Measurements from ENCODE around the gene ARL3. TPM values are rescaled to one million over a fixed set of nuclear protein-coding genes. Genes with fewer than 3 reads are reported as not detected.
"Not testable (repeated sequence)": the region's sequence is repeated elsewhere in the genome, so short reads cannot be mapped to it uniquely, and the experiment has no call there.

ARL3 gene
- total and polyA plus RNA-seq, 2 experiments from 2014 or later: 8.5 to 22.6 TPM

GRCh38 chr10:102716900-102717565 lies 2.8 kb upstream of the ARL3 start:
- H3K27ac Mint-ChIP-seq; H3K27me3 Mint-ChIP-seq (ENCODE audit: insufficient read depth, low read depth, poor library complexity); H3K27me3 ChIP-seq (ENCODE audit: insufficient read depth); H3K9me2 ChIP-seq (ENCODE audit: insufficient read depth); H3K9me3 Mint-ChIP-seq; ATAC-seq; H3K4me3 ChIP-seq; H3F3A ChIP-seq (replicated peaks; ENCODE audit: low read depth); DNase-seq (ENCODE audit: low spot score); H2AFZ ChIP-seq: not testable (repeated sequence)
- Histone ChIP-seq H3K4me2 (peak overlapping the region; percentile 27), H3K79me2 (replicated peaks; ENCODE audit: insufficient read depth) (peaks cover 84% of the 10 kb centered on the region), H3K27ac (ENCODE audit: low read depth) (peak overlapping the region; percentile 59), H4K20me1 (replicated peaks; ENCODE audit: insufficient read depth) (peaks cover 27% of the 10 kb centered on the region), H3K4me1 (ENCODE audit: insufficient read depth) (peaks cover 42% of the 10 kb centered on the region), H3K36me3 (ENCODE audit: insufficient read depth) (peaks cover 17% of the 10 kb centered on the region; the same call in 1 of the 2 replicates)
- peaks cover 33% of the 10 kb centered on the region for H3K36me3 Mint-ChIP-seq (ENCODE audit: low read depth)
- H3K4me3 Mint-ChIP-seq: peak overlapping the region; percentile 57; the same call in 2 of the 3 replicates
- peaks cover 55% of the 10 kb centered on the region for H3K4me1 Mint-ChIP-seq

GRCh38 chr10:102715880-102716279 lies 1.7 kb upstream of the ARL3 start:
- H4K20me1 ChIP-seq (replicated peaks; ENCODE audit: insufficient read depth): peaks cover 26% of the 10 kb centered on the region
- no peak overlapping the region for H2AFZ ChIP-seq
- peaks cover 87% of the 10 kb centered on the region for H3K79me2 ChIP-seq (replicated peaks; ENCODE audit: insufficient read depth)
- H3K9me3 Mint-ChIP-seq: no peaks in the 10 kb centered on the region
- H3K4me2 ChIP-seq: peak overlapping the region; percentile 93
- peaks cover 17% of the 10 kb centered on the region; the same call in 1 of the 2 replicates for H3K36me3 ChIP-seq (ENCODE audit: insufficient read depth)
- peaks cover 42% of the 10 kb centered on the region for H3K4me1 ChIP-seq (ENCODE audit: insufficient read depth)
- 0 out of 2 replicates have a peak overlapping the region, but pooled peaks have one; percentile 19 for H3K27ac ChIP-seq (ENCODE audit: low read depth)
- peak overlapping the region; percentile 98; the same call in 1 of the 2 replicates for H3K4me3 ChIP-seq
- H3K27ac Mint-ChIP-seq: no peak overlapping the region
- peaks cover 51% of the 10 kb centered on the region for H3K4me1 Mint-ChIP-seq
- no peaks in the 10 kb centered on the region for H3K27me3 ChIP-seq (ENCODE audit: insufficient read depth)
- H3K9me2 ChIP-seq (ENCODE audit: insufficient read depth): no peaks in the 10 kb centered on the region
- ATAC-seq (no peak), DNase-seq (ENCODE audit: low spot score) (no peak)
- H3F3A ChIP-seq (replicated peaks; ENCODE audit: low read depth): peaks cover 8% of the 10 kb centered on the region; the same call in 1 of the 2 replicates
- H3K36me3 Mint-ChIP-seq (ENCODE audit: low read depth): peaks cover 29% of the 10 kb centered on the region
- H3K4me3 Mint-ChIP-seq: peak overlapping the region; percentile 90
- peaks cover 2% of the 10 kb centered on the region for H3K27me3 Mint-ChIP-seq (ENCODE audit: insufficient read depth, low read depth, poor library complexity)
- TF ChIP-seq STAT1 (IDR thresholded peaks at IDR 0.05; ENCODE audit: unreplicated experiment): no peak
- no peak for TF ChIP-seq NANOG (IDR thresholded peaks at IDR 0.05; ENCODE audit: borderline replicate concordance)
- TF ChIP-seq EZH2phosphoT487 (IDR thresholded peaks at IDR 0.05; ENCODE audit: unreplicated experiment): no peak
- no peak for TF ChIP-seq CTCF (conservative IDR thresholded peaks at IDR 0.05; ENCODE audit: low read depth in 2 of 2)
- TF ChIP-seq POLR2AphosphoS5 (IDR thresholded peaks at IDR 0.05; ENCODE audit: low read depth): no peak
- TF ChIP-seq ETS1 (IDR thresholded peaks at IDR 0.05): no peak
- TF ChIP-seq ZNF462 (CRISPR knock-in tag; IDR thresholded peaks at IDR 0.05): no peak
- TF ChIP-seq JUNB (IDR thresholded peaks at IDR 0.05; ENCODE audit: unreplicated experiment): no peak
- TF ChIP-seq CREB1 (CRISPR knock-in tag; IDR thresholded peaks at IDR 0.05; ENCODE audit: low read depth): no peak
- no peak for TF ChIP-seq EZH2 (IDR thresholded peaks at IDR 0.05; ENCODE audit: low read depth, unreplicated experiment)
- TF ChIP-seq ZNF114 (CRISPR knock-in tag; IDR thresholded peaks at IDR 0.05): no peak
